Skeletal muscle cell (primary cell): ENCODE results near the gene TMC4.
A peak's percentile ranks its signal among the peaks of the same experiment; 100 is the strongest.

Source experiments
- DNase-seq: peaks from one replicate; pipeline ENCODE4 v3.0.0-alpha.2; 2010; ENCODE audit warnings: low read depth
- H3K4me3 ChIP-seq: 2 replicates; pipeline ENCODE4 v1.5.1; 2011; ENCODE audit warnings: low read depth, mild to moderate bottlenecking, control low read depth, low read length, moderate library complexity

The TMC4 gene

DNA sequence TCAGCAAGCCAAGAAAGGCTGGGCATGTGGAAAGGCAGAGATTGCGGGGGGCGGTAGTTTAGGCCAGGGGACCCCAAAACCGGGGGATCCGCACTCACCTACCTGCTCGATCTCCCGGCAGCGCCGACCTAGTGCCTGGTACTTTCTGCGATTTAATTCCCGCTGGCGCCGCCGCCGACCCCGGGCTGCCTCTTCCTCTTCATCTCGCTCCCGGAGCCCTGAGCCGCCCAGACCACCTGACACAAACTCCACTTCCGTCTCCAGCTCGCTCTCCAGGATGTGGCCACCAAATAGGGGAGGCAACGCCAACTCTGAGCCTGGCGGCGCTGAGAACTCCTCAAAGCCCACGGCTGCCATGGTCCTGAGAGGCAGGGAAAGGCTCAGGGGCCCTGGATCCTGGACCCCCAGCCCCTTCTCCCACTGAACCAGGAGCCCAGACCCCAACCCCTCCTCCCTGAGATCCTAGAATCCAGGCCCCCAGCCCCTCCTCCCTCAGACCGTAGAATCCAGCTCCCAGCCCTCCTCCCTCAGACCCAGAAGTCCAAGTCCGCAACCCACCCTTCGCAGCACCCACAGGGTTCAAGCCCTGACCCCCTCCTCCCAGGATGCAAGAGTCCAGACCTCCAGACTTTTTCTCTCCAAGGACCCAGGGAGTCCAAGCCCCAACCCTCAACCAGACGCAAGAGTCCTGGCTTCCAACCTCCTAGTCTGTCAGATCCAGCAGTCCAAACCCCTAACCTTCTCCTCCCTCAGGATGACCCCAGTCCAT lies 58.4 kb downstream of the TMC4 start:
- no peak for DNase-seq

More for the DNA sequence above, 58.4 kb downstream of the TMC4 start:
- peak overlapping the region; percentile 94 for H3K4me3 ChIP-seq
